ENCODE measurements around the gene UNC5C. TPM values are rescaled to one million over a fixed set of nuclear protein-coding genes. Genes with fewer than 3 reads are reported as not detected.

UNC5C gene
- total and polyA plus RNA-seq, 8 donors, result 0.13 to 14.3 (median 2.0) TPM

- WGBS, 5 donors, result 35 to 72% (median 60%) methylated on average over 9 of the region's 9 CpGs
- no peak overlapping the region for H3K27ac ChIP-seq
- H3K27me3 ChIP-seq, result no peaks in the 10 kb centered on the region
- no peaks in the 10 kb centered on the region for H3K4me1 ChIP-seq
- TF ChIP-seq POLR2A (IDR thresholded peaks at IDR 0.05) (no peak), EP300 (IDR thresholded peaks at IDR 0.05) (no peak), CTCF (IDR thresholded peaks at IDR 0.05) (no peak), POLR2AphosphoS5 (IDR thresholded peaks at IDR 0.05) (no peak)
- H3K36me3 ChIP-seq, result no peaks in the 10 kb centered on the region
- no peak for DNase-seq
- no peaks in the 10 kb centered on the region for H3K9me3 ChIP-seq
- intact Hi-C loops (cut with DNase I; ENCODE audit: low total_unique reads), result loop anchor here (10.0 kb wide), 1 partner anchor 497 kb away; no protein-coding TSS in a partner anchor
- H3K4me3 ChIP-seq, result no peak overlapping the region
These were observed 426.8 kb downstream of the UNC5C start for GRCh38 chr4:95122001-95122400.

GRCh38 chr4:95120456-95120855, 428.3 kb downstream of the UNC5C start:
- Histone ChIP-seq H3K4me3 (no peak overlapping the region), H3K27me3 (no peaks in the 10 kb centered on the region), H3K4me1 (no peaks in the 10 kb centered on the region), H3K27ac (no peak overlapping the region), H3K9me3 (no peaks in the 10 kb centered on the region), H3K36me3 (no peaks in the 10 kb centered on the region)
- 90 to 95% (median 94%) methylated on average over 2 of the region's 2 CpGs for WGBS, 5 donors
- no peak for DNase-seq
- intact Hi-C loops (cut with DNase I; ENCODE audit: low total_unique reads), result loop anchor here (10.0 kb wide), 1 partner anchor 496 kb away; no protein-coding TSS in a partner anchor
- TF ChIP-seq POLR2A (IDR thresholded peaks at IDR 0.05), result no peak
- TF ChIP-seq POLR2AphosphoS5 (IDR thresholded peaks at IDR 0.05), result no peak
- no peak for TF ChIP-seq CTCF (IDR thresholded peaks at IDR 0.05)
- no peak for TF ChIP-seq EP300 (IDR thresholded peaks at IDR 0.05)

GRCh38 chr4:95118497-95118896, 430.3 kb downstream of the UNC5C start:
- Histone ChIP-seq H3K4me3 (no peak overlapping the region), H3K4me1 (no peaks in the 10 kb centered on the region)
- TF ChIP-seq POLR2A (IDR thresholded peaks at IDR 0.05) (no peak), POLR2AphosphoS5 (IDR thresholded peaks at IDR 0.05) (peak in 1 of 3 donors; percentile 11), CTCF (IDR thresholded peaks at IDR 0.05) (no peak), EP300 (IDR thresholded peaks at IDR 0.05) (no peak)

GRCh38 chr4:95114521-95114920, 434.3 kb downstream of the UNC5C start:
- Histone ChIP-seq H3K4me3 (no peak overlapping the region), H3K36me3 (no peaks in the 10 kb centered on the region), H3K4me1 (no peaks in the 10 kb centered on the region), H3K27ac (no peak overlapping the region), H3K9me3 (no peaks in the 10 kb centered on the region), H3K27me3 (no peaks in the 10 kb centered on the region)
- WGBS, 5 donors, result 77 to 87% (median 81%) methylated on average over 3 of the region's 3 CpGs
- TF ChIP-seq POLR2A (IDR thresholded peaks at IDR 0.05) (no peak), EP300 (IDR thresholded peaks at IDR 0.05) (no peak), POLR2AphosphoS5 (IDR thresholded peaks at IDR 0.05) (no peak), CTCF (IDR thresholded peaks at IDR 0.05) (no peak)
- intact Hi-C loops (cut with DNase I; ENCODE audit: low total_unique reads), result no loop called here
- no peak for DNase-seq

More at GRCh38 chr4:95118497-95118896, 430.3 kb downstream of the UNC5C start:
- DNase-seq, result peak in 1 of 2 donors; percentile 23
- 24 to 57% (median 41%) methylated on average over 6 of the region's 6 CpGs for WGBS, 5 donors
- no peaks in the 10 kb centered on the region for H3K27me3 ChIP-seq
- intact Hi-C loops (cut with DNase I; ENCODE audit: low total_unique reads), result no loop called here
- H3K36me3 ChIP-seq, result no peaks in the 10 kb centered on the region
- H3K27ac ChIP-seq, result peak overlapping the region in 1 of 5 donors; percentile 21
- no peaks in the 10 kb centered on the region for H3K9me3 ChIP-seq
